ENCODE results near the gene PLEKHG1.

Gene PLEKHG1

DNA sequence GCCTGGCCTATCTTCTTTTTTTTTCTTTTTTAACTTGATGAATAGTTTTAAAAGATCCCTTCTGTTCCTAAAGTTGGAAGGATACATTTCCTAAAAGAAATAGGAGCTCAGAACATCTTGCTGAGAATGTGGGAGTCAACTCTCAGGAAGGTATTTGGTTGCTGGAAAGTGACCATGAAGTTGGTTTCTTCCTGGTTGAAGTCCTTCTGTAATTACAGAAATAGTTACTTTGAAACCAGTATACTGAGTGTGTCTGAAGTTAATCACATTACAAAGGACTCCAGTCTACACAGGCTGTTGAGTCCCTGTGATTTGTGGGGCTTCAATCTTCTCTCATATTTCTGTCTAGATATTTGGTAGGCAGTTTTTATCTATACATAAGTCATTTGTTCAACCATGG lies 9.8 kb upstream of the PLEKHG1 start:
- DNase-seq = no peak

DNA sequence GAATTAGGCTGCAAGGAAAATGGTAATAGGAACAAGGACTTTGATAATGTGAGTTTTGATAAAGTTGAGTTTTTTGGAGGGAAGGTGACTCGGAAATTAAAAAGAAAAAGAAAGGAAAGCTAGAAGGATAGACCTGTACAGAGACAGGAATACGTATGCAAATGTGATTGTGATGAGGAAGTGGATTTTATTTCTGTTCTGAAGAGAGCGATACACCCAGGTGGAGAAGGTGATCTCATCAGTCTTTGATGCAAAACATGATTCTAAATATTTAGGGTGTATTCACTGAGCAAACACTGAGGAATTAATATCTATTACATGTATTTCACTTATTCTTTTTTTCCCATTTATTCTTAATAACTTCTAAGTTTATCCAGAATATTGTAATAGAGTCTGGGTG lies 9.2 kb upstream of the PLEKHG1 start:
- no peak for DNase-seq

DNA sequence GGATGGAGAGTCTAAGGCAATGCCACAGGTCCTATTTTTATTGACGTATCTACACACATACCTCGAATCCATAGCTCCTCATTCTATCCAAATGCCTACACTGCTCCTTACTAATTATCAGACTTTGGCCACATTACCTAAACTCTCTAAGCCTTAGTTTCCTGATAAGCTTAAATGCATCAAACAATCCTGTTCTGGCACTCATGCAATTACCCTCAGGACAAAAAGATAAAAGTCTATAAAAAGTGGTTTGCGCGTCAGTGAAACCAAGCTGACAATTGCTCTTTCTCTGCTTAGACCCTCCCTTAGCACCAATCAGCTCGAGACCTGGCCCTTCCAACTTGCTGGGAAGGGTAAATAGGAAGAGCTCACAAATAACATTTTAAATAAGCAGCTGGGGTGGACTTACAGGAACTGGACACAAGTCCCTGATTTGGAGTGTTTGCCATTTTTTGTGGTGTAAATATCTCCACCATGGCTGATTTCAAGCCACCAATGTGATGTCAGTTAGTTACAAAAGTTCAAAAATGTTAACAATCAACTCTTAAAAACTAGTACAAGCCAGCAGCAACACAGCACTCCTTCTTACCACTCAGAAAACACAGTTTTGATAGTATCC lies 7.2 kb upstream of the PLEKHG1 start:
- no peak for DNase-seq

DNA sequence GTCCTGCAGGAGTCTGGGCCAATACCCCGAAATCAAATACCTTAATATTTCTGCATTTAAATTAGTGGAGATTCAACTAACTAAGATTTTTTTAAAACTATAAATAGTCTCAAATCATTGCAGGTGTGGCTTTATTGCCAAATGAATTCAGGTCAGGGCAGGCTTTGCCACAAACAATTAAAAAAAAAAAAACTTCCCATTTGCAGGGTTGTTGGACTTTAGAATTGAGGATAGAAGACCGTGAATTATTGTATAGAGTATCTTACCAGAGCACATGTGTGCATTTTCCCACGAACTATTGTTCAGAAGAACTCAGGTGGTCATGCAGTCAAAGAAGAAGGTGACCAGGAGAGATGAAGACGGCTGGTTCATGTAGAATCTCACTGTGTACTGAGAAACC lies 6.6 kb upstream of the PLEKHG1 start:
- DNase-seq = no peak

DNA sequence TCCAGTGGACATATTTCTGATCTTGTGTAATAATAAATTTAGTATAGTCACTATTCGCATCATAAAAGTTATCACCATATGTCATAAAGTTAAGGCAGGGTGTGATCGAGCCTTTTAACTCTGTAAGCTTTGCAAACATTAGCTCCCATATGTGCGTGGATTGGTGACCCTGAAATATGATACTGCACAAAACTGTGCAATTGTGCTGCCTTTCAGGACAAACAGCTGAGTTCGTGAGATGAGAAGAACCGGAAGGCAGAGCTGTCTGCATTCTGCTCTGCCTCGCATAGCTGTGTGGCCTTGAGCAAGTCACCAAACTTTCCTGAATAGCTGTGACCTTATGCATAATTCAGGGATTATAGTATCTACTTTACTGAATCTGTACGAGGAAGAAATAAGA lies 3.2 kb upstream of the PLEKHG1 start:
- DNase-seq = no peak

- no peak for DNase-seq
Observed at GRCh38 chr6:150598401-150598800, 1.3 kb upstream of the PLEKHG1 start.

DNA sequence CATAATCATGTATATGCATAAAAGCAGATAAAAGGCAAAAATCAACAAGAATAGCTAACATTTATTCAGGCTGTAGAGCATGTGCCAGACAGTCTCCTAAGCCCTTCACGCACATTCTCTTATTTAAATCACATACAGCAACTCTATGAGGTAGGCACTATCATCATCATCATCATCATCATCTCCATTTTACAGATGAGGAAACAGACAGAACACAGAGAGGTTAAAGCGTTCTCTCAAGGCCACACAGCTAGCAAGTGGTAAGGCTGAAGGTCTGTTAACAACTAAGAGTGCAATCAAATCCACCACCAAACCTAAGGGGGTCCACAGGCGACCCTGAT lies 857 bp upstream of the PLEKHG1 start:
- DNase-seq = no peak

GRCh38 chr6:150600010-150600300 lies 270 bp downstream of the PLEKHG1 start:
- DNase-seq = no peak

DNA sequence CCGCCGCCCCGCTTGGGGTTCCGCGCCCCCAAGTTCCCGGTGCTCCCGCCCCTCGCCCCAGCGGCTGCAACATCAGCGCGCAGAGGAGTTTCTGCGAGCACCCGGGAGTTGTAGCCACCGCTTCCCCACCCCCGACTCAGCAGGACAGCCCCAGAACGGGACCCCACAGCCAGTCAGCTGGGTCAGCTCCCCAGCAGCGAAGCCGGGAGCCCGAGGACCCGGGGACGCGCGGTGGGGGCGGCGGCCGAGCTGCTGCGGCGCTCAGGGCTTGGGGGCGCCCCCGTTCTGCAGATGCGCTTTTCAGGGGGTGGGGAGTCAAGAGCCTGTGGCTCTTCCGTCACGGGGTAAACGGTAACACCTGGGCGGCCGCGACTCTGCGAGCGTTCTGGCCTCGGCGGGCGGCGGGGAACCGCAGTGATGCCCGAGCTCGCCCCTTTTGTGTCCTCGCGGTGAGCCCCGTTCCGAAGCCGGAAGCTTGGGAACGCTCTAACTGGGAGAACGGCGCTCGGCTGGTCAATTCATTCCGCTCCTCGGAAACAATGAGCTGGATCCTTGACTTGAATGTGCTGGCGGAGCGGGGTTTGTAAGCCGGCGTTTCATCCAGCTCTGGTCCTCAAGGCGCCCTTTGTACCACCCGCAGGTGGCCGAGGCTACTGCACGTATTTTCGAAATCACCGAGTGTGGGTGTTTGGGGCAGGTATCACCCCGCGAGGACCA lies 774 bp downstream of the PLEKHG1 start:
- DNase-seq = peak; percentile 70

DNA sequence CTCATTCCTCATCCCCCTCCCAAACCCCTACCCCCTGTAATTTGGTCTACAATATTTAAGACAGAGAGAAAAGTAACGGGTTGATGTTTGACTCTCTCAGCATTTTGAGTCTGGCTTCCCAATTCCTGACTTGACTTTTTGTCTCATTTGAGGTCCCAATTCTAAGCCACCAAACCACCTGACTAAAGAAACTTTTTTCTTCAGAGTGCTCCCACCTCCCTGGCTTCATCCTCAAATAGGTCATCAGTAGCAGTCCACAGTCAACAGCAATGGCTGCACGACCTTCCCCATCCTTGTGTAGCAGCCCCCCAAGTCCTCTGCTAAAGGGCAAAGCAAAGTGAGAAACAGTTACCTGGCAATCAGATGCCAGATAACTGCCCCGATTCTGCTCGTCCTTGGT lies 1.8 kb downstream of the PLEKHG1 start:
- DNase-seq = no peak

- no peak for DNase-seq
Observed at GRCh38 chr6:150603176-150603575, 3.5 kb downstream of the PLEKHG1 start.

- no peak for DNase-seq
Observed at GRCh38 chr6:150604467-150604866, 4.8 kb downstream of the PLEKHG1 start.

GRCh38 chr6:150605333-150605732 lies 5.6 kb downstream of the PLEKHG1 start:
- no peak for DNase-seq

GRCh38 chr6:150606168-150606591 lies 6.5 kb downstream of the PLEKHG1 start:
- DNase-seq = no peak

- peak; percentile 19 for DNase-seq
Observed at GRCh38 chr6:150606647-150607328, 7.1 kb downstream of the PLEKHG1 start.

DNA sequence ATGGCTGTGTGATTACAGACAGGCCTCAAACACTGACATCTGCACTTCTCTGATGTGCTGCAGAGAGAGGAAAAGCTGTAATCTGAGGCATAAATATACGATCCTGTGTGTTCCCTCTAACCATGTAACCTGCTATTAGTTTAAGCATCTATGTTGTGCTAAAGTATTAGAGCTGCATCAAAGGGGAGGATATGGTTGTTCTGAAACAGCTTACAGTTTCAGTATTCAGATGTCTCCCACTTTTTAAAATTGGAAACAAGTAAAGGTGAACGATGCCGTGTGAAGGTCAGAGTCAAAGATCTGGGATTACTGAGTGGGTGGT lies 7.6 kb downstream of the PLEKHG1 start:
- no peak for DNase-seq

DNA sequence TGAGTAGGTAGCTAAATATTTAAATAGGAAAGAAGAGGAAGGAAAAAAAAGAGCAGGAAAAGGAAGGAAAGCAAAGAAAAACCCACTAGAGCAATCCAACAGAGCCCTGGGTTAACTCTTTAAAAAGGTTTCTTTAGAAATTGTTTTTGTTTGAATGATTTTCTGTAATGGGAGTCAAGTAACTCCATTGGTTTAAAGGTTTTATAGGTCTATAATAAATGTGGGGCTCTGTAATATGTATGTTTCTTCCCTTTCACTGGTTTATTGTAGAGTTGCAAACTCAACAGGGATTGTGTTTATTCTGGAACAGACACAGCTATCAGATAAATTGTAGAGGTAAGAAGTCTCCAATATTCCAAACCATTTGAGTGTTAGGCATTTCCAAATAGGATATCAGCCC lies 10.9 kb downstream of the PLEKHG1 start:
- DNase-seq = no peak

- DNase-seq = no peak
Observed at GRCh38 chr6:150613269-150613668, 13.6 kb downstream of the PLEKHG1 start.

- DNase-seq = no peak
Observed at GRCh38 chr6:150615967-150616366, 16.3 kb downstream of the PLEKHG1 start.

DNA sequence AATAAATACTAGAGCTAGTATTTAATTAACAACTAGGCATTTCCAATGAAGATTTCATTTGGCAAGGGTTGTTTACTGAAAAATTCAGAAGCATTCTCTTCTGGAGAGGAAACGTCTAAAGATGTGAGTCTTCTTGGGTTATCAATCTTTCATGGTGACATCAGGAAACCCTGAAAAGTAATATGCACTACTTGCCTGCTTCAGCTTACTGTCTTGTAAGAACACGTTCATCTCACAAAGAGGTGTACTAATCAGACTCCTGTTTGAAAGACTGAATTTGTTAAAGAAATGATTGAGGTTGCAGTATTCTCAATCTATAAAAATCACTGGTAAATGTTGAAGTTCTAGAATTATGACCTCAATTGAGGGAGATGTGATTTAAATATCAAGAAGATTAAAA lies 16.9 kb downstream of the PLEKHG1 start:
- DNase-seq = no peak

DNA sequence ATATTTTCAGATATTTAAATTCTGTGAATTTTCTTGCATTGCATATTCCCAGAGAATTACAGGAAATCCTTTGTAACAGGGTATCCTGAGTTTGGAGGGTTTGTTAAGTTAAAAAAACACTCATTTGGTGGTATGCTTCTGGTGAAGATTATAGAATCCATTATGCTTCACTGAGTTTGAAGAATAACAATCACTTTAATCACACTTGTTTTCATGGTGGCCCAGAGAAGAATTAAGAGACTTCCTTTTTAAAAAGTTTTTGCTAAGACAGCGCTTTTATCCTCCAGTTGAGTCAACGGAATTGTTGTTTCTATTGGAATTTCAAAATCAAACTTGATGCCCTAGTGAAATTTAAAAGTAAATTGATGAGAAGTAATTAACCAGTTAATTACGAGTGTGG lies 17.4 kb downstream of the PLEKHG1 start:
- no peak for DNase-seq

- DNase-seq = no peak
Observed at GRCh38 chr6:150617496-150618460, 18.1 kb downstream of the PLEKHG1 start.

GRCh38 chr6:150619275-150619674 lies 19.6 kb downstream of the PLEKHG1 start:
- no peak for DNase-seq
